ENCODE measurements around the gene PPP6R3. TPM values are rescaled to one million over a fixed set of nuclear protein-coding genes. Genes with fewer than 3 reads are reported as not detected.

The PPP6R3 gene
- total and polyA plus RNA-seq, 8 donors = 19.5 to 236 (median 103) TPM

GRCh38 chr11:68413591-68413999 is 47.0 kb upstream of the PPP6R3 start:
- peaks cover 0 to 32% (median 24%) of the 10 kb centered on the region in 4 donors for H3K4me1 ChIP-seq
- peak overlapping the region in 3 of 5 donors; percentile 22 to 85 (median 29) for H3K27ac ChIP-seq
- no peaks in the 10 kb centered on the region for H3K27me3 ChIP-seq
- no peak for DNase-seq
- intact Hi-C loops (cut with DNase I; ENCODE audit: low total_unique reads) = no loop called here
- 78 to 92% (median 90%) methylated on average over 27 of the region's 27 CpGs for WGBS, 5 donors
- TF ChIP-seq POLR2A (IDR thresholded peaks at IDR 0.05) (no peak), EP300 (IDR thresholded peaks at IDR 0.05) (no peak), POLR2AphosphoS5 (IDR thresholded peaks at IDR 0.05) (no peak), CTCF (IDR thresholded peaks at IDR 0.05) (no peak)
- H3K36me3 ChIP-seq = peaks cover 42 to 90% (median 84%) of the 10 kb centered on the region in 4 donors
- no peaks in the 10 kb centered on the region for H3K9me3 ChIP-seq
- H3K4me3 ChIP-seq = no peak overlapping the region

GRCh38 chr11:68414496-68415221 is 45.9 kb upstream of the PPP6R3 start:
- Histone ChIP-seq H3K4me3 (no peak overlapping the region), H3K27me3 (no peaks in the 10 kb centered on the region), H3K4me1 (peaks cover 0 to 32% (median 22%) of the 10 kb centered on the region in 4 donors), H3K9me3 (no peaks in the 10 kb centered on the region), H3K36me3 (peaks cover 42 to 94% (median 91%) of the 10 kb centered on the region in 4 donors), H3K27ac (peak overlapping the region in 1 of 5 donors; percentile 85)
- DNase-seq = no peak
- TF ChIP-seq EP300 (IDR thresholded peaks at IDR 0.05) = no peak
- TF ChIP-seq POLR2A (IDR thresholded peaks at IDR 0.05) = no peak
- no peak for TF ChIP-seq CTCF (IDR thresholded peaks at IDR 0.05)
- no peak for TF ChIP-seq POLR2AphosphoS5 (IDR thresholded peaks at IDR 0.05)
- 76 to 85% (median 82%) methylated on average over 18 to 19 of the region's 19 CpGs for WGBS, 5 donors
- intact Hi-C loops (cut with DNase I; ENCODE audit: low total_unique reads) = no loop called here

GRCh38 chr11:68416070-68416578 is 44.4 kb upstream of the PPP6R3 start:
- Histone ChIP-seq H3K4me1 (peaks cover 0 to 27% (median 19%) of the 10 kb centered on the region in 4 donors), H3K36me3 (peaks cover 31 to 94% (median 91%) of the 10 kb centered on the region in 4 donors), H3K9me3 (no peaks in the 10 kb centered on the region), H3K27ac (no peak overlapping the region), H3K27me3 (no peaks in the 10 kb centered on the region), H3K4me3 (no peak overlapping the region)
- no peak for DNase-seq
- WGBS, 5 donors = 90 to 94% (median 93%) methylated on average over 20 to 22 of the region's 22 CpGs
- no peak for TF ChIP-seq POLR2A (IDR thresholded peaks at IDR 0.05)
- no peak for TF ChIP-seq EP300 (IDR thresholded peaks at IDR 0.05)
- TF ChIP-seq CTCF (IDR thresholded peaks at IDR 0.05) = no peak
- no peak for TF ChIP-seq POLR2AphosphoS5 (IDR thresholded peaks at IDR 0.05)
- intact Hi-C loops (cut with DNase I; ENCODE audit: low total_unique reads) = no loop called here

- H3K9me3 ChIP-seq = no peaks in the 10 kb centered on the region
- no peak overlapping the region for H3K4me3 ChIP-seq
- no peak for TF ChIP-seq POLR2A (IDR thresholded peaks at IDR 0.05)
- TF ChIP-seq EP300 (IDR thresholded peaks at IDR 0.05) = no peak
- DNase-seq = no peak
- no peak overlapping the region for H3K27ac ChIP-seq
- H3K4me1 ChIP-seq = peaks cover 0 to 6% (median 1%) of the 10 kb centered on the region in 4 donors
- intact Hi-C loops (cut with DNase I; ENCODE audit: low total_unique reads) = no loop called here
- no peaks in the 10 kb centered on the region for H3K27me3 ChIP-seq
- peaks cover 20 to 90% (median 83%) of the 10 kb centered on the region in 4 donors for H3K36me3 ChIP-seq
- whole genome bisulfite sequencing, 5 donors = 73 to 82% (median 76%) methylated on average over 6 of the region's 6 CpGs
Observed at GRCh38 chr11:68418648-68419047, 41.9 kb upstream of the PPP6R3 start.

GRCh38 chr11:68420171-68420570 is 40.4 kb upstream of the PPP6R3 start:
- peaks cover 22 to 90% (median 83%) of the 10 kb centered on the region in 4 donors for H3K36me3 ChIP-seq
- H3K4me1 ChIP-seq = no peaks in the 10 kb centered on the region
- no peak for DNase-seq
- no peak overlapping the region for H3K4me3 ChIP-seq
- TF ChIP-seq CTCF (IDR thresholded peaks at IDR 0.05) (no peak), POLR2A (IDR thresholded peaks at IDR 0.05) (no peak), EP300 (IDR thresholded peaks at IDR 0.05) (no peak), POLR2AphosphoS5 (IDR thresholded peaks at IDR 0.05) (no peak)
- 95 to 98% (median 96%) methylated on average over 7 of the region's 7 CpGs for WGBS, 5 donors
- intact Hi-C loops (cut with DNase I; ENCODE audit: low total_unique reads) = no loop called here
- H3K9me3 ChIP-seq = no peaks in the 10 kb centered on the region
- H3K27me3 ChIP-seq = no peaks in the 10 kb centered on the region
- H3K27ac ChIP-seq = no peak overlapping the region

All from stomach (tissue), 9 donors.